22Rv1 (cell line): ENCODE measurements around the gene NUP133.

Experiments
- ZFX ChIP-seq: fragments of 450-650 bp; IDR thresholded peaks from 2 replicates; pipeline ENCODE4 v1.6.1; 2017; ENCODE audit warnings: antibody characterized with exemption, borderline replicate concordance
- TF ChIP-seq, protein P1 (sequence below): fragments of 450-650 bp; IDR thresholded peaks from 2 replicates; pipeline ENCODE4 v1.5.1; 2017; ENCODE audit warnings: mild to moderate bottlenecking

DNA sequence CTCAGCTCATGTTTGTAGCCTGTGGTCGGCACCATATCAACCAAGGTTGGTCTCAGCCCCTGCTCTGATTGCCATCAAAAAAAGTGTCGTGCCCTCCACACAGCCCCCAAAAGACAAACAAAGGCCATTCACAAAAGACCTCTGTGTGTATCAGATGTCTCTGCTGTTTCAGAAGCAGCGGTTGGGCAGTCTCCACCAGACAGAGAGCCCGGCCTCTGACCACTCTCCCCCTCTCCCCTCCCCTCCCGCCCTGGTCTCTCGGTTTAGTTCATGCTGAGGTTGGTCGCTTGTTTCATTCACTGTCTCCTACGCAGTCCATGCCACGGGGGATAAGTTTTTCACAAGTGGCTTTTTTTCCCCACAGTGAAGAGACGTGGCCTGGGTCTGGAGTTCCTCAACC, 101.3 kb downstream of the NUP133 start:
- TF ChIP-seq, protein P1, sequence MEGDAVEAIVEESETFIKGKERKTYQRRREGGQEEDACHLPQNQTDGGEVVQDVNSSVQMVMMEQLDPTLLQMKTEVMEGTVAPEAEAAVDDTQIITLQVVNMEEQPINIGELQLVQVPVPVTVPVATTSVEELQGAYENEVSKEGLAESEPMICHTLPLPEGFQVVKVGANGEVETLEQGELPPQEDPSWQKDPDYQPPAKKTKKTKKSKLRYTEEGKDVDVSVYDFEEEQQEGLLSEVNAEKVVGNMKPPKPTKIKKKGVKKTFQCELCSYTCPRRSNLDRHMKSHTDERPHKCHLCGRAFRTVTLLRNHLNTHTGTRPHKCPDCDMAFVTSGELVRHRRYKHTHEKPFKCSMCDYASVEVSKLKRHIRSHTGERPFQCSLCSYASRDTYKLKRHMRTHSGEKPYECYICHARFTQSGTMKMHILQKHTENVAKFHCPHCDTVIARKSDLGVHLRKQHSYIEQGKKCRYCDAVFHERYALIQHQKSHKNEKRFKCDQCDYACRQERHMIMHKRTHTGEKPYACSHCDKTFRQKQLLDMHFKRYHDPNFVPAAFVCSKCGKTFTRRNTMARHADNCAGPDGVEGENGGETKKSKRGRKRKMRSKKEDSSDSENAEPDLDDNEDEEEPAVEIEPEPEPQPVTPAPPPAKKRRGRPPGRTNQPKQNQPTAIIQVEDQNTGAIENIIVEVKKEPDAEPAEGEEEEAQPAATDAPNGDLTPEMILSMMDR = no peak
- TF ChIP-seq ZFX = no peak
